Endothelial cell of umbilical vein (primary cell): ENCODE results near the gene MAMSTR. TPM values are rescaled to one million over a fixed set of nuclear protein-coding genes. Genes with fewer than 3 reads are reported as not detected.
"Not testable (repeated sequence)": the region's sequence is repeated elsewhere in the genome, so short reads cannot be mapped to it uniquely, and the experiment has no call there.

Experiments used
- BruUV-seq: library from RNA; stranded (reverse); fragments of 400-500 nt; replicated peaks from 2 replicates; lab custom pipeline; 2021; lab: Mats Ljungman, UMichigan
- CTCF ChIA-PET: fragments of 300-600, 350-600 bp; sonication (Branson Sonifier 250); formaldehyde crosslinking; loops from one replicate; lab custom pipeline; 2021; ENCODE audit warnings: antibody characterized with exemption, inconsistent platforms; lab: Charles Lee
- POLR2A ChIA-PET: fragments of 300-600, 350-600 bp; sonication (Branson Sonifier 250); formaldehyde crosslinking; loops from one replicate; lab custom pipeline; 2021; ENCODE audit warnings: antibody characterized with exemption, inconsistent platforms; lab: Charles Lee
- DNase-seq: peaks from one replicate; pipeline ENCODE4 v3.0.0-alpha.2; 2011; ENCODE audit warnings: low read depth, low spot score
- FAIRE-seq: peaks from 2 replicates; lab custom pipeline; 2011; peaks lifted over from hg19 to GRCh38; lab: Jason Lieb, UNC
- H2AFZ ChIP-seq: 2 replicates; pipeline ENCODE4 v1.6.0; 2012; ENCODE audit warnings: low read depth, low read length, control low read depth, inconsistent platforms
- H3K27ac ChIP-seq: 2 replicates; pipeline ENCODE4 v1.5.1; 2011; ENCODE audit warnings: low read depth, mild to moderate bottlenecking, control low read depth, low read length, moderate library complexity; ENCODE audit not compliant: insufficient read depth
- H3K27me3 ChIP-seq, 2 experiments: 2 replicates each; pipeline versions ENCODE4 v1.6.0 to v1.6.1; 2011; ENCODE audit warnings: low read length in 2 of 2, mixed read lengths in 1 of 2; ENCODE audit not compliant: control insufficient read depth in 2 of 2, insufficient read depth in 2 of 2
- H3K36me3 ChIP-seq, 2 experiments: 2 replicates in 1 of 2; 3 replicates in 1 of 2; pipeline ENCODE4 v1.5.1; 2011; ENCODE audit warnings: low read length in 2 of 2, mild to moderate bottlenecking in 1 of 2, moderate library complexity in 1 of 2; ENCODE audit not compliant: control insufficient read depth in 2 of 2, insufficient read depth in 2 of 2; ENCODE audit errors: extremely low read depth in 1 of 2
- H3K4me1 ChIP-seq: 3 replicates; pipeline ENCODE4 v1.5.1; 2011; ENCODE audit warnings: mild to moderate bottlenecking, low read length; ENCODE audit not compliant: control insufficient read depth, insufficient read depth; ENCODE audit errors: extremely low read depth
- H3K4me2 ChIP-seq: 2 replicates; pipeline ENCODE4 v1.6.1; 2011; ENCODE audit warnings: low read length, control low read depth, mixed read lengths; ENCODE audit not compliant: insufficient read depth
- H3K4me3 ChIP-seq, 3 experiments: fragments of 200-600 bp in 1 of 3; sonication (generic), shearing (Covaris generic) in 1 of 3; replicated peaks in 1 of 3; 2 replicates each; pipeline ENCODE4 v1.5.1; 2011 to 2016; ENCODE audit warnings: control low read depth in 3 of 3, low read length in 3 of 3, mild to moderate bottlenecking in 2 of 3, inconsistent platforms in 1 of 3, low read depth in 1 of 3, moderate library complexity in 1 of 3; ENCODE audit not compliant: insufficient read depth in 1 of 3
- H3K79me2 ChIP-seq: 2 replicates; pipeline ENCODE4 v1.6.0; 2012; ENCODE audit warnings: low read length, inconsistent platforms; ENCODE audit not compliant: control insufficient read depth, insufficient read depth
- H3K9ac ChIP-seq: replicated peaks from 2 replicates; pipeline ENCODE3; 2011; ENCODE audit warnings: low read length, control low read depth; ENCODE audit not compliant: insufficient read depth; ENCODE audit errors: extremely low read depth
- H3K9me1 ChIP-seq: replicated peaks from 3 replicates; pipeline ENCODE4 v1.6.0; 2011; ENCODE audit warnings: mild to moderate bottlenecking, low read length; ENCODE audit not compliant: control insufficient read depth, insufficient read depth; ENCODE audit errors: extremely low read depth
- H3K9me3 ChIP-seq: replicated peaks from 2 replicates; pipeline ENCODE4 v1.5.1; 2012; ENCODE audit warnings: low read length, inconsistent platforms; ENCODE audit not compliant: control insufficient read depth, insufficient read depth
- H4K20me1 ChIP-seq: replicated peaks from 2 replicates; pipeline ENCODE3; 2011; ENCODE audit warnings: mild to moderate bottlenecking, low read length; ENCODE audit not compliant: control insufficient read depth, insufficient read depth; ENCODE audit errors: extremely low read depth
- FOS ChIP-seq: IDR thresholded peaks from 2 replicates; pipeline ENCODE4 v1.6.1; 2011; ENCODE audit warnings: mild to moderate bottlenecking, low read length, moderate library complexity, borderline replicate concordance; ENCODE audit not compliant: insufficient read depth
- GATA2 ChIP-seq: IDR thresholded peaks from 2 replicates; pipeline ENCODE4 v1.7.0; 2011; ENCODE audit warnings: low read depth, mild to moderate bottlenecking, moderate library complexity, mixed read lengths, low read length; ENCODE audit not compliant: insufficient read length, insufficient read depth
- JUN ChIP-seq: IDR thresholded peaks from 2 replicates; pipeline ENCODE4 v1.6.1; 2011; ENCODE audit warnings: borderline replicate concordance, low read depth; ENCODE audit not compliant: insufficient read length, insufficient read depth
- POLR2AphosphoS5 ChIP-seq: IDR thresholded peaks from 2 replicates; pipeline ENCODE4 v1.6.1; 2012; ENCODE audit warnings: low read depth, mild to moderate bottlenecking, control low read depth, low read length, moderate library complexity; ENCODE audit not compliant: insufficient read depth
- dilution Hi-C: fragments of 300-500 bp; cut with MboI; formaldehyde crosslinking; loops from one replicate; pipeline ENCODE4 v1.15.0; 2019; ENCODE audit warnings: low sequenced_read_pairs; ENCODE audit not compliant: extremely low pct_ligation_motif_present
- intact Hi-C: fragments of 100-400 bp; cut with micrococcal nuclease; formaldehyde crosslinking; loops from one replicate; pipeline ENCODE4 v1.10.0; 2022
- polyA plus RNA-seq, 4 experiments: library from polyadenylated mRNA; depleted of rRNA in 3 of 4; stranded (reverse) in 3 of 4; unstranded in 1 of 4; fragments of >200 nt; gene quantifications; 2 replicates each; pipeline versions ENCODE4 v1.2.1 to v1.2.3, GENCODE V29; 2011 to 2012; ENCODE audit warnings: missing spikeins in 1 of 4
- total RNA-seq: library from RNA; stranded (reverse); gene quantifications from 2 replicates; pipeline ENCODE4 v1.2.3, GENCODE V29; 2021

Gene MAMSTR
- total and polyA plus RNA-seq, 2 donors (not counting 3 experiments of a cell fraction or from before 2014, with no cell fraction given), result 0.57 to 0.84 TPM

DNA sequence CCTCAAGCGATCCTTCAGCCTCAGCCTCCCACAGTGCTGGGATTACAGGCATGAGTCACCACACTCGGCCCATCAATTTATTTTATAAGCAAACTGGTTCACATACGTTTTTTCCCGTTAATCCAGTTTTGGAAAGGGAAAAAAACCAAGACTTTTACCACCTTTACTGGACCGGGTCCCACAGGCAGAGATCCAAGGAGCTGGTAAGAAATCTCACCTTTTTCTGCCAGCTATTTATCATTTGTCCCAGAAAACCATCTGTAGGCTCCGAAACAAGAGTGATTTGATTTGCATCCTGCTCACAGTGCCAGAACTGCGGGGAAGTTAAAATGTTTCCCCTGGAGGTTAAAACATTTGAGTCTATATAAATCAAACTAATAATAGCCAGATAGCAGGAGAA, 30.1 kb downstream of the MAMSTR start:
- H3K27me3 ChIP-seq, result peaks cover 0 to 2% of the 10 kb centered on the region in 2 experiments
- no peak for DNase-seq
- intact Hi-C loops (no loop called here), dilution Hi-C loops (no loop called here)
- no peaks in the 10 kb centered on the region for H3K79me2 ChIP-seq
- H3K9me1 ChIP-seq, result no peaks in the 10 kb centered on the region
- no peaks in the 10 kb centered on the region for H3K4me1 ChIP-seq
- H3K27ac ChIP-seq, result no peak overlapping the region
- H3K4me3 ChIP-seq, result no peak overlapping the region
- POLR2A ChIA-PET, result no interaction called here
- no peaks in the 10 kb centered on the region for H3K36me3 ChIP-seq
- no peak for FAIRE-seq
- no peak overlapping the region for H3K4me2 ChIP-seq
- BruUV-seq, result no TSS peak
- H2AFZ ChIP-seq, result no peak overlapping the region
- TF ChIP-seq POLR2AphosphoS5, result no peak
- H3K9ac ChIP-seq, result no peak overlapping the region
- H4K20me1 ChIP-seq, result no peaks in the 10 kb centered on the region
- CTCF ChIA-PET, result interaction anchor here (3.0 kb wide), 1 partner anchor 14 kb away, joined by 15 read pairs; no protein-coding TSS in a partner anchor
- H3K9me3 ChIP-seq, result no peaks in the 10 kb centered on the region

DNA sequence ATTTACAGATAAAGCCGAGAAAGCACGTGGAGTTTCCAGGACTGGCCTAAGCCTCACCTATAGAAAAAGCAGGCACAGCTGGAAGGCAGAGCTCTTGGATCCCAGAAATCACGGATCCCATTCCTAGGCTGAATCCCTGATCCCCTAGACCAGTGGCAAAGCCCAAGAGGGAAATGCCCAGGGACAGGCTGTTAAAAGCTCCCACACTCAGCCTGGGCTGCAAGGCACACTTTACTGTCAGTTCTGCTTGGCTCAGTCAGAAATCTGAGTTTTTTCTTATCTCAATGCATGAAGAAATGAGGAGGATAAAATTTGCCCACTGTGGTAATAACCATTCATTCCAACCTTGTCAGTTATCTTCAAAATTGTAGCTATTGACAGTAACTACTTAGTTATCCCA, 31.7 kb downstream of the MAMSTR start:
- Histone ChIP-seq H3K9me3 (no peaks in the 10 kb centered on the region), H3K4me3 (no peak overlapping the region), H3K4me1 (no peaks in the 10 kb centered on the region), H3K27ac (no peak overlapping the region), H3K36me3 (no peaks in the 10 kb centered on the region), H3K9ac (no peak overlapping the region), H3K79me2 (no peaks in the 10 kb centered on the region), H3K4me2 (no peak overlapping the region), H2AFZ (no peak overlapping the region), H3K27me3 (peaks cover 0 to 2% of the 10 kb centered on the region in 2 experiments), H3K9me1 (no peaks in the 10 kb centered on the region), H4K20me1 (no peaks in the 10 kb centered on the region)
- no peak for FAIRE-seq
- POLR2A ChIA-PET, result no interaction called here
- intact Hi-C loops, result no loop called here
- dilution Hi-C loops, result no loop called here
- CTCF ChIA-PET, result interaction anchor here (0.7 to 2.2 kb wide), 3 partner anchors 10 to 13 kb away, joined by 3 to 11 read pairs (median 3); no protein-coding TSS in a partner anchor
- BruUV-seq, result no TSS peak
- no peak for DNase-seq
- TF ChIP-seq POLR2AphosphoS5 (no peak), GATA2 (no peak), JUN (no peak), FOS (no peak)

DNA sequence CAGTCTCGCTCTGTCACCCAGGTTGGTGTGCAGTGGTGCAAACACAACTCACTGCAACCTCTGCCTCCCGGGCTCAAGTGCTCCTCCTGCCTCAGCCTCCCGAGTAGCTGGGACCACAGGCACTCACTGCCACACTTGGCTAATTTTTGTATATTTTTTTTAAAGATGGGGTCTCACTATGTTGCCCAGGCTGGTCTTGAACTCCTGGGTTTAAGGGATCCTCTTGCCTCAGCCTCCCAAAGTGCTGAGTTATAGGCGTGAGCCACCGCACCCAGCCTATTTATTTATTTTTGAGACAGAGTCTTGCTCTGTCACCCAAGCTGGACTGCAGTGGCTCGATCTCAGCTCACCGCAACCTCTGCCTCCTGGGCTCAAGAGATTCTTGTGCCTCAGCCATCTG, 32.9 kb downstream of the MAMSTR start:
- H3K4me1 ChIP-seq, H3K9me1 ChIP-seq, H3K36me3 ChIP-seq, H3K9ac ChIP-seq, H3K27ac ChIP-seq, BruUV-seq, H3K79me2 ChIP-seq, FAIRE-seq, H3K4me3 ChIP-seq, H3K9me3 ChIP-seq, intact Hi-C loops, dilution Hi-C loops, H2AFZ ChIP-seq, DNase-seq, POLR2A ChIA-PET, H3K27me3 ChIP-seq, H4K20me1 ChIP-seq, H3K4me2 ChIP-seq: not testable (repeated sequence)
- CTCF ChIA-PET, result interaction anchor here (1.4 to 2.2 kb wide), 2 partner anchors 12 to 13 kb away, joined by 3 to 11 read pairs; no protein-coding TSS in a partner anchor
